Hair follicle dermal papilla cell (primary cell): ENCODE measurements around the gene ACYP2. TPM values are rescaled to one million over a fixed set of nuclear protein-coding genes. Genes with fewer than 3 reads are reported as not detected.

Source experiments
- small RNA-seq: library from RNA; depleted of rRNA; stranded (forward); fragments of <200 nt; gene quantifications from one replicate; pipeline ENCODE3, GENCODE V24; 2012
- total RNA-seq: library from RNA; depleted of rRNA; stranded (reverse); fragments of >200 nt; gene quantifications from 2 replicates; pipeline ENCODE4 v1.2.3, GENCODE V29; 2012

The ACYP2 gene
- 5.6 and 10.5 TPM in 2 replicates for total RNA-seq

GRCh38 chr2:54115284-54116137 lies at the start of gene ACYP2:
Gene ACYP2, plus strand, starts transcription at chr2:54115615.

GRCh38 chr2:54256091-54256694 lies 140.8 kb downstream of the ACYP2 start, which contains the start of gene TSPYL6:
Gene TSPYL6, minus strand, starts transcription at chr2:54256229. Its CDS starts 78 bp downstream, at chr2:54256151.

Small RNA genes within 50 kb of the gene (small RNA-seq; reads per million reads assigned to genes)
- not detected for gene RNU7-172P

Other genes with a start within 250 kb of the ACYP2 start
- 43.0 and 53.2 TPM in 2 replicates for gene PSME4, start 144.6 kb upstream of the ACYP2 start, total RNA-seq
- gene TSPYL6, start 140.6 kb downstream of the ACYP2 start, total RNA-seq = under 0.01 TPM in 1 of 2 replicates, not detected in the other